ENCODE measurements around the gene SLC24A3. TPM values are rescaled to one million over a fixed set of nuclear protein-coding genes. Genes with fewer than 3 reads are reported as not detected.

Gene SLC24A3
- total RNA-seq, 2 experiments from 2014 or later = not detected

- no peak overlapping the region for H3K27ac Mint-ChIP-seq
- CTCF ChIA-PET = no interaction called here
- H3K4me1 Mint-ChIP-seq (ENCODE audit: low read depth) = no peaks in the 10 kb centered on the region
- no peaks in the 10 kb centered on the region for H3K36me3 Mint-ChIP-seq (ENCODE audit: low read depth)
- intact Hi-C loops (cut with micrococcal nuclease) = no loop called here
- no peaks in the 10 kb centered on the region for H3K27me3 Mint-ChIP-seq (ENCODE audit: low read depth)
- DNase-seq = no peak
- H3K9me3 Mint-ChIP-seq = no peaks in the 10 kb centered on the region
- no peak overlapping the region for H3K4me3 Mint-ChIP-seq
These were observed 135.6 kb downstream of the SLC24A3 start for GRCh38 chr20:19347943-19348456.

DNA sequence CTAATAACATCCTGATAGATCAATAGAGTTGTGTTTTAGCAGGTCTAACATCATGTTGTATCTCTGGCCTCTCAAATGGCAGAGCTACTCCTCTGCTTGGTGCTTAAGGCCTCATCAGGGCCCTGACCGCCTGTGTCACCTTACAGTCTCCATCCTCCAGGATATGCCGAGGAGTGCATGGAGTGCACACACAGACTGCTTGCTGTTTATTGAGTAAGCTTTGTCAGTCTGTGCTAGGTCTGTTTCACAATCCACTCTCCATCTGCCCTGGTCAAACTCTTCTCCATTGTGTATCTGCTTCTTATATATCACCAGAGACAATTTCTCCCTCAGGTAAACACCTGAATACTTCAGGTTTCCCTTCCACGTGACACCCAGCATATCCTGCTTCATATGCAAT is 136.1 kb downstream of the SLC24A3 start:
- H3K4me3 Mint-ChIP-seq = no peak overlapping the region
- no peak overlapping the region for H3K27ac Mint-ChIP-seq
- CTCF ChIA-PET = no interaction called here
- H3K27me3 Mint-ChIP-seq (ENCODE audit: low read depth) = no peaks in the 10 kb centered on the region
- no peaks in the 10 kb centered on the region for H3K36me3 Mint-ChIP-seq (ENCODE audit: low read depth)
- no peak for DNase-seq
- no peaks in the 10 kb centered on the region for H3K4me1 Mint-ChIP-seq (ENCODE audit: low read depth)
- no peaks in the 10 kb centered on the region for H3K9me3 Mint-ChIP-seq
- intact Hi-C loops (cut with micrococcal nuclease) = no loop called here

DNA sequence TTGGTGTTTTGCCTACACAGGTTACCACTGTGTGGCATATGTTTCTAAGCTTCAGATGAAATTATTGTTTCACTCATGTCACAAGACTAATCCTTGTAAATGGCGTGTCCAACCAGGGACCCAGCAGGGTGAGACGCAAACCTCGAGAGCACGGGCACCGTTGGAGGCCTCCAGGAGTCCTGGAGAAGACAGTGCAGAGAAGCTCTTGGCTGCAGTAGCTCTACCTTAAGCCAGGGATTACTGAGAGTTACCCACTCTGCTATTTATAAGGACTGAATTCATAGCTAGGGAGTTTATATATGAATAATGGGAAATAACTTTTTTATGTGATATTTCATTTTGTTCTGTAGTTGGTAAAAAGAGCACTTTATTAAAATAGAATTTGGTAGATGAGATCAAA is 137.4 kb downstream of the SLC24A3 start:
- Mint-ChIP-seq H3K9me3 (no peaks in the 10 kb centered on the region), H3K4me3 (no peak overlapping the region), H3K4me1 (ENCODE audit: low read depth) (no peaks in the 10 kb centered on the region), H3K36me3 (ENCODE audit: low read depth) (no peaks in the 10 kb centered on the region), H3K27me3 (ENCODE audit: low read depth) (no peaks in the 10 kb centered on the region), H3K27ac (no peak overlapping the region)
- no peak for DNase-seq
- intact Hi-C loops (cut with micrococcal nuclease) = no loop called here
- CTCF ChIA-PET = no interaction called here

DNA sequence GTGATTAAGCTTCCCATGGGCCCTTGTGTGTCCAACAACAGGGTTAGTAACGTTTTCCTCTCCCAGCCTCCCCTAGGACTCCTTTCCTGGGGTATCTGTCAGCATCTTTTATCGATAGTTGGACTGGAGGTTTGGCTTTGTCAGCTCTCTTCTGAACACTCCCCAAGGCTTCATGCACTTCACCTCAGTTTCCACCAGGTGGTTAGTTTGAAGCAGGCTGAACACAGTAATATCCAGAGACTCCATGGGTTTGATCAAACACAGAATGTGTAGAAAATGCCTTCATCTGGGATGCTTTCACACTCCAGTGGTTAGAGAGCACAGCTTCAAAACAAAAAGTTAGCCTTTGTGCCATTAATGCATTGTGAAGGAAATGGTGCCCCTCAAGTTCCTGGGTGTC is 139.1 kb downstream of the SLC24A3 start:
- H3K4me3 Mint-ChIP-seq = no peak overlapping the region
- intact Hi-C loops (cut with micrococcal nuclease) = no loop called here

DNA sequence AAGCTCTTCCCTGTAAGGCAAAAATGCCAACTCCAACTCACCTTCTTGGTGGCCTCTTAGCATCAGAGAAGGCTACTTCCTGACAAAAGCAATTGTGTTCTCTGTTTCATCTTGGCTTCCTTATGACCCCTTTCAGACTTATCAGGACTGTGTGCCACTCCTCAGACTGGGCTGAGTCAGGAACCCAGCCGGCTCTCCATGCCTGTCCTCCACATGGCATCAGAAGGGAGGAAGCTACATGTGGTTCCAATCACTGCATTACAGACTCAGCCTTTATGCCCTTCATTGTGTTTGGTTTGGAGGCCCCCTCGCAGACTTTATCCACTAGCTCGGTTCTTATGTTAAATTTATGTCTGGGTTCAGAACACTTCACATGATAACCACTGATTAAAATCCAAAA is 142.5 kb downstream of the SLC24A3 start:
- H3K9me3 Mint-ChIP-seq = no peaks in the 10 kb centered on the region

More for the DNA sequence above, 139.1 kb downstream of the SLC24A3 start:
- Mint-ChIP-seq H3K36me3 (ENCODE audit: low read depth) (no peaks in the 10 kb centered on the region), H3K27me3 (ENCODE audit: low read depth) (no peaks in the 10 kb centered on the region), H3K9me3 (no peaks in the 10 kb centered on the region), H3K4me1 (ENCODE audit: low read depth) (no peaks in the 10 kb centered on the region), H3K27ac (no peak overlapping the region)
- DNase-seq = no peak
- CTCF ChIA-PET = interaction anchor here (0.8 kb wide), 1 partner anchor 50 kb away, joined by 3 read pairs; no protein-coding TSS in a partner anchor

DNA sequence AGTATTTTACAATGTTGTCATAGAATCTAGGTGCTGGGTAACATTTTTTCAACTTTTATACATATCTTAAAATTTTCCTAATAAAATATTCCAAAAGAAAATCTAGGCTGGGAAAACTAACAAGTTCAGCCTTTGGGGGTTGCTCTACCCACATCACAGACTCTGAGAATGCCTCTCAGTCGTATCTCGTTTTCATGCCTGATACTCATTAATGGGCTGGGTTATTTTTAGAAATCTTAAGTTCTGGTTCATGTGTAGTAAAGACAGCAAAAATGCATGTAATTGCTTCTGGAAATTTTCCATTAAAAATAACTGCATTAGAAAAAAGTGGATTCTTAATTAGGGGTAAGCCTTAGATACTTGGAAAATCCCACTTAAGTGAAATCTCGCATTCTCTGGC is 149.3 kb downstream of the SLC24A3 start:
- Mint-ChIP-seq H3K27ac (no peak overlapping the region), H3K9me3 (no peaks in the 10 kb centered on the region), H3K36me3 (ENCODE audit: low read depth) (no peaks in the 10 kb centered on the region), H3K4me3 (no peak overlapping the region), H3K4me1 (ENCODE audit: low read depth) (no peaks in the 10 kb centered on the region), H3K27me3 (ENCODE audit: low read depth) (no peaks in the 10 kb centered on the region)
- intact Hi-C loops (cut with micrococcal nuclease) = no loop called here
- CTCF ChIA-PET = interaction anchor here (0.6 kb wide), 1 partner anchor 105 kb away, joined by 3 read pairs; no protein-coding TSS in a partner anchor
- no peak for DNase-seq

More for the DNA sequence above, 142.5 kb downstream of the SLC24A3 start:
- Mint-ChIP-seq H3K4me1 (ENCODE audit: low read depth) (no peaks in the 10 kb centered on the region), H3K27ac (no peak overlapping the region), H3K4me3 (no peak overlapping the region), H3K27me3 (ENCODE audit: low read depth) (no peaks in the 10 kb centered on the region), H3K36me3 (ENCODE audit: low read depth) (no peaks in the 10 kb centered on the region)
- intact Hi-C loops (cut with micrococcal nuclease) = no loop called here
- DNase-seq = no peak
- CTCF ChIA-PET = interaction anchor here (0.6 kb wide), 1 partner anchor 1857 kb away, joined by 3 read pairs; no protein-coding TSS in a partner anchor

GRCh38 chr20:19363476-19363875 is 151.0 kb downstream of the SLC24A3 start:
- H3K36me3 Mint-ChIP-seq (ENCODE audit: low read depth) = no peaks in the 10 kb centered on the region
- CTCF ChIA-PET = no interaction called here
- H3K4me1 Mint-ChIP-seq (ENCODE audit: low read depth) = no peaks in the 10 kb centered on the region
- H3K27ac Mint-ChIP-seq = no peak overlapping the region
- no peaks in the 10 kb centered on the region for H3K27me3 Mint-ChIP-seq (ENCODE audit: low read depth)
- no peak overlapping the region for H3K4me3 Mint-ChIP-seq
- no peak for DNase-seq
- intact Hi-C loops (cut with micrococcal nuclease) = no loop called here
- no peaks in the 10 kb centered on the region for H3K9me3 Mint-ChIP-seq

- no peaks in the 10 kb centered on the region for H3K4me1 Mint-ChIP-seq (ENCODE audit: low read depth)
- no peaks in the 10 kb centered on the region for H3K36me3 Mint-ChIP-seq (ENCODE audit: low read depth)
- CTCF ChIA-PET = no interaction called here
- DNase-seq = no peak
- no peaks in the 10 kb centered on the region for H3K9me3 Mint-ChIP-seq
- H3K4me3 Mint-ChIP-seq = no peak overlapping the region
- intact Hi-C loops (cut with micrococcal nuclease) = no loop called here
- H3K27me3 Mint-ChIP-seq (ENCODE audit: low read depth) = no peaks in the 10 kb centered on the region
- H3K27ac Mint-ChIP-seq = no peak overlapping the region
These were observed 155.1 kb downstream of the SLC24A3 start for GRCh38 chr20:19367591-19367990.

- Mint-ChIP-seq H3K36me3 (ENCODE audit: low read depth) (no peaks in the 10 kb centered on the region), H3K4me3 (no peak overlapping the region), H3K9me3 (no peaks in the 10 kb centered on the region), H3K27me3 (ENCODE audit: low read depth) (no peaks in the 10 kb centered on the region), H3K4me1 (ENCODE audit: low read depth) (no peaks in the 10 kb centered on the region), H3K27ac (no peak overlapping the region)
- DNase-seq = no peak
- intact Hi-C loops (cut with micrococcal nuclease) = no loop called here
- CTCF ChIA-PET = no interaction called here
These were observed 155.9 kb downstream of the SLC24A3 start for GRCh38 chr20:19368351-19368750.

DNA sequence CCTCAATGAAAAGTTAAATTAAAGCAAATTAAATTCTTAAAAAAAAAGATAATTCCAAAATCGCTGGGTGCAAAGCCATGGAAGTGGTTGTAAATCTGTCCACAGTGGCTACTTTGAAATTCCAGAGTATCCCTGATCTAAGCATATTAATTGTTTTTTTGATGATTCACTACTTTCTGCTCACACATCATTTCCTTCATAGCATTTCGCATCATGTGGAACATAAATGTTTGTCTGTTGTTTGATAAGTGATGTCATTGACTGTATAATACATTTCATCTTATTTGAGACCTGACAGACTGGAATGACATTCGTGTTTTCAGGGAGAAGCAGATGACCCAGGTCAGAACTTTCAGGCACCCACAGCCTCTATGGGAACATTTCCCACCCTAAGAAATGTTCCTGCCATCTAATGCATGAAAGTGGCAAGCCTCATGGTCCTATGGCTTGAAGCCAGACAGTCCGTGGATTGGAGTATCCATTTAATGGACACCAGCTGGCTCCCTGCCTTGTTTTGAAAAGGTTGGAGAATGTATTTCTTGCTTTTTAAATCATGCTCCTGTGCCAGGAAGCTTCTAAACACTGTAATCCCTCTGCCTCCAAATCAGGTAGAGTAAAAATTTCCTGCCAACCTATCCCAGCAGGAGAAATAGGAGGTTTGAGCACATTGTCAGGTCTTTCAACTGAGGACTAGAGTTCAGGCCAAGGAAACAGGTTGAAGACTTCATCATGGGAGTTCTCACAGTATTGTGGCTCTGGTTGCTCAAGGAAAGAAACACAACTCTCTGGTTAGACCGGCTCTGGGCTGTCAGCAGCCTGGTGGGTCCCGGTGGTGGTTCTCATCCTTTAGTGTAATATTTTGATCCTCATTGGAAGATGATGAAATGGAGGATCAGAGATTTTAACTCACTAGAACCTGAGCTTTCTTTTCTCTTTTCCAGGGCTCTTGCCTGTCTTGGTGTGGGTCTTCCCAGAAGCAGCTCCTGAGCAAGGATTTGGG is 157.9 kb downstream of the SLC24A3 start:
- intact Hi-C loops (cut with micrococcal nuclease) = no loop called here
- Mint-ChIP-seq H3K27me3 (ENCODE audit: low read depth) (no peaks in the 10 kb centered on the region), H3K9me3 (no peaks in the 10 kb centered on the region), H3K4me1 (ENCODE audit: low read depth) (no peaks in the 10 kb centered on the region), H3K36me3 (ENCODE audit: low read depth) (no peaks in the 10 kb centered on the region), H3K27ac (no peak overlapping the region), H3K4me3 (no peak overlapping the region)
- CTCF ChIA-PET = no interaction called here
- no peak for DNase-seq

DNA sequence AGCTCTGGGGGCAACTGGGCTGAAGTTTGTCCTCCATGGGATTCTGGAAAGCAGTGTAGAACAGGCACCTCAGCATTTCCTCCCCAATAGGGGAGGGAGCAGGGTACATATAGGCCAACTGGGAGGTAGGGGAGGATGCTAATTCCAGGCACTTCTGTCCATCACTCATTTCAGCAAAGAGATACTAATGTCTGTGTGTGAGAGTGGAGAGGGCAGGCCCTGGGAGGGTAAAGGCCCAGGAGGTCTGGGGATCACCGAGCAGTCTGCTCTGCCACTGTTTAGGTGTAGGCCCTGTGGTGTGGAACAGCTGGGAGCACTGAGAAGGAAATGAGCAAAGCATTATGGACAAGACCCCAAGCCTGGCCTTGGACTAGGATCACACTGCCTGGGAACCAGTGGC is 158.7 kb downstream of the SLC24A3 start:
- no peaks in the 10 kb centered on the region for H3K4me1 Mint-ChIP-seq (ENCODE audit: low read depth)
- H3K27ac Mint-ChIP-seq = no peak overlapping the region
- intact Hi-C loops (cut with micrococcal nuclease) = no loop called here
- H3K27me3 Mint-ChIP-seq (ENCODE audit: low read depth) = no peaks in the 10 kb centered on the region
- H3K36me3 Mint-ChIP-seq (ENCODE audit: low read depth) = no peaks in the 10 kb centered on the region
- no peak overlapping the region for H3K4me3 Mint-ChIP-seq
- H3K9me3 Mint-ChIP-seq = no peaks in the 10 kb centered on the region
- CTCF ChIA-PET = no interaction called here
- no peak for DNase-seq

- H3K9me3 Mint-ChIP-seq = no peaks in the 10 kb centered on the region
- no peak overlapping the region for H3K27ac Mint-ChIP-seq
- CTCF ChIA-PET = no interaction called here
- H3K4me1 Mint-ChIP-seq (ENCODE audit: low read depth) = no peaks in the 10 kb centered on the region
- no peak overlapping the region for H3K4me3 Mint-ChIP-seq
- intact Hi-C loops (cut with micrococcal nuclease) = no loop called here
- H3K27me3 Mint-ChIP-seq (ENCODE audit: low read depth) = no peaks in the 10 kb centered on the region
- H3K36me3 Mint-ChIP-seq (ENCODE audit: low read depth) = no peaks in the 10 kb centered on the region
- DNase-seq = no peak
These were observed 161.8 kb downstream of the SLC24A3 start for GRCh38 chr20:19374216-19374615.

- DNase-seq = no peak
- H3K27ac Mint-ChIP-seq = no peak overlapping the region
- intact Hi-C loops (cut with micrococcal nuclease) = no loop called here
- no peaks in the 10 kb centered on the region for H3K9me3 Mint-ChIP-seq
- CTCF ChIA-PET = no interaction called here
- H3K27me3 Mint-ChIP-seq (ENCODE audit: low read depth) = no peaks in the 10 kb centered on the region
- no peaks in the 10 kb centered on the region for H3K36me3 Mint-ChIP-seq (ENCODE audit: low read depth)
- no peak overlapping the region for H3K4me3 Mint-ChIP-seq
- H3K4me1 Mint-ChIP-seq (ENCODE audit: low read depth) = no peaks in the 10 kb centered on the region
These were observed 163.0 kb downstream of the SLC24A3 start for GRCh38 chr20:19375395-19375794.

Data from activated naive CD4-positive, alpha-beta T cell treated with anti-CD3 and anti-CD28 coated beads for 36 hours (primary cell).